Left renal pelvis (tissue), 4 donors: Measurements from ENCODE around the gene ANKIB1. TPM values are rescaled to one million over a fixed set of nuclear protein-coding genes. Genes with fewer than 3 reads are reported as not detected.

Experiments used
- DNase-seq, 4 donors: peaks; one replicate each; pipeline ENCODE4 v3.0.0-alpha.2; 2013; ENCODE audit warnings: low read depth in 4 of 4, low spot score in 3 of 4
- polyA plus RNA-seq, 4 donors: library from polyadenylated mRNA; unstranded; fragments of 120-200 nt; gene quantifications; one replicate each; pipeline ENCODE4 v1.2.1, GENCODE V29; 2013; ENCODE audit not compliant: insufficient read length in 4 of 4

The ANKIB1 gene
- polyA plus RNA-seq, 4 donors: 40.6 to 51.8 (median 44.8) TPM

DNA sequence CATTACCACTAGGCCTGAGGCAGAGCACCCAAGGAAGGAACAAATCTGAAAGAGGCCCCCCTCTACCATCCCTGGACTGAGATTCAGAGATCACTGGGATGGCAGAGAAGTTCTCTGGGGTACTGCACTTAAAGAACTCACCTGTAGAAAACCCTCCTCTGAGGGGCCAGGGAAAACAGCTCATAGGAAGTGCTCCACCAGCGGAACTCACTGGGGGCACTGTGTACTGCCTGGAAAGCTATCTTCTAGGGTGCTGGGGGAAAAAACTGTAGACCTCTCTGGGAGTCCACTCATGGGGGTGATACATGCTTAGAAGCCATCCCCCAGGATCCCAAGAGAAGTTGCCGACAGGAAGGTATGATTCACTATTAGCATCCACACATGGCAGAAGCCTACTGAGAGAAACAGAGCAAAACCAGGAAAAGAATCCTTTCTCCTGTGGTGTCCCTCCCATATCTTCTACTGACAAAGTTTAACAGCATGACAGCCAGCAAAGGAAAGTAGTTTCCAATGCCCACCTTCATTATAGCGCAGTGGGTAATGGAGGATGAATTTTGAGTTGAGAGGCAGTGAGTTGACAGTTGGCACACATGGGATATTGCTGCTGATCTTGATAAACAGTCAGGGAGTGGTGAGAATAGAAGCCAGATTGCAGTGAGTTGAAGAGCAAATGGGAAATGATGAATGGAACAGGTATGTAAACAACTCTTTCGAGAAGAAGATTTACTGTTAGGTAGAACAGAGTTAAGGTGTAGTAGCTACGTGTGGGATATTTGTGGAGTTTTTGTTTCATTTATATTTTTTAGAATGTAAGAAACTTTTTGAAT is 20.9 kb downstream of the ANKIB1 start:
- no peak for DNase-seq

DNA sequence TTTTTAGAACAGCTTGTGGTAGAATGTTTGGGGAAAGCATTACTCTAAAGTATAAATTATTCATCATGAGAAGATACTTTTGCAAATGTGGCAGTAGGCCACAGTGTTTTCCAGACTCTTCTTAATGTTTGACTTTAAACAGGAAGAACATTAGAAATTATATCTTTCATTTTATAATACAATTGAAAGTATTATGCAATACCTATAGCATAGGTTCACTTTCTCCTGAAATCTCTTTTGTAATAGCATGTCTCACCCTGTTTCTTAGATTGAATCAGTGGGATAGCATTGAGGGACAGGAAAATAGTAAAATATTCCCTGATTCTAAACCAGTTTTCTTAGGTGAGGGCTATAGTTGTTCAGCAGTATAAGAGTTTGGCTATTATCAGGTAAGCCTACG is 23.1 kb downstream of the ANKIB1 start:
- DNase-seq: no peak

DNA sequence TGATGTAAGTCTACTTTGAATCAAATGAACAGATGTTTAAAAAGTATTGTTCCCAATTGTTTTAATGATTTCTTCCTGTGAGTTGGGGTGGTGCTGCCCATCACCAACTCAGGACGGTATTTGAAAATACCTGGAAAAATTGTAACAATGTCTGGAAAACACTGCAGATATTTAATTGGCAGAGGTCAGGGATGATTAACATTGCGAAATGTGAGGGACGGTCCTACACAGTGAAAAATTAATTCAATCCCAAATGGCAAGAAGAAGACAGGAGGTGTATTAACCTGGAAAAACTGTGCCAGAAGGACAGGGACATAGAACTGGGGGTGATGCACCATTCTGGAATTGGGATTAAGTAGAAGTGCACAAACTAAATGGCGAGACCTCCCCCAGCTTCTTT is 29.6 kb downstream of the ANKIB1 start:
- DNase-seq: no peak

DNA sequence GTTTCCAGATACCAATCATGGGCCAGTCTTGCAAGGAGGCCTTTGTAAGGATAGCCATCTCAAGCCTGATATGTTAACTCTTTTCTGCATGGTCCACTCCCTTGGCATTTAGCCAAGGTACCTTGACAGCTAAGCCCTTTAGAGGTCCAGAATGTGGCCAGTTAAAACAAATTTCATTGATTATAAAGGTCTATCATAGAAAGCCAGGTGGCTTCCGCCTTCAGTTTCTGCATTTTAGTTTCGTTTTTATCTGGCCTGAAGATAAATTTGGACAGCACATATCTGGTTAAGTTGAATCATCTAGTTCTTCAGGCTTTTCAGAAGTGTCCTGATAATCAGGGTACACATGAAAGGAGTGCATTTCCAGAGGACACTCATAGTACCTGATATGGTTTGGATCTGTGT is 30.7 kb downstream of the ANKIB1 start:
- no peak for DNase-seq

DNA sequence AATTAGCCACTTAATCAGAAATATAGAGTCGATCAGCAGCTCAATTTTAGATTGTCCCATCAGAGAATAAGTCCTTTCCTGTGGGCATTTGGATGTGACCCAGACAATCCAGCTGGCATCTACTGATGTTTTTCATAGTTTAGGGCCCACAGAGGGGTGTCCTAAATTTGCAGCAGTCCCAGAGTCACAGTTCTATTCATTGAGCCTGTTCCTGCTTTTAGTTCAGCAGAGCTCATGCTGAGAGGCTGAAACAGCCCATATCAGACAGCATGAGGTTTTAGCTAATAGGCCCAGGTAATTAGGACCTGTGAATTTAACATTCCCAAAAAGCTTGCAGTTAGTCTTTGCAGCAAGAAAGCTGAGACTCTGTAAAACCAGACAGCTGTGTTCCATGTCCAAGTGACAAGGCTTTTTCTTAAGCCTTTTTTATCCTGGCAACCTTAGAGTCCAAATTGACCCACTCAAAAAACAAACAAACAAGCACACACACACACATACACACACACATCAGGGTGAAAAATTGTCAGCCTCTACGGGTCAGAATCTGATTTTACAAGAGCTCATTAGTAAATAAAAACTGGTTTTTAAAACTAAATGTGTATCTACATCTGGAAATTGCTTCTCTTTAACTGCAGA is 33.7 kb downstream of the ANKIB1 start:
- DNase-seq: no peak

DNA sequence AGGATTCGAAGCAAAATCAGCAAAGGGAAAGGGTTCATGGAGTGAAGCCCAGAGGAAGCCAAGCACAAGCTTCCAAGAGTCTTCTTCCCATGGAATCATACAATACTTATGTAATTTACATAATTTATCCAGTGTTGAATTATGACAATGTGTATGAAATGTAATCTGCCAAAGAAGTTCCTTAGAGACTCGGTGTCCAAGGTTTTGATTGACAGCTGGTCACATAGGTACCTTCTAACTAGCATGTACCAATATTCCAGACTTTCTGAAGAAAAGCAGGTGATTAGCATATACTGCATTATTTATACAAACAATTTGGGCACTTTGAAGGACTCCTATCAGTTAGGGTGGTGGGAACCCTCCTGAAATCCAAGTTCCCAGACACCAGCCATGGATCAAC is 35.3 kb downstream of the ANKIB1 start:
- no peak for DNase-seq

DNA sequence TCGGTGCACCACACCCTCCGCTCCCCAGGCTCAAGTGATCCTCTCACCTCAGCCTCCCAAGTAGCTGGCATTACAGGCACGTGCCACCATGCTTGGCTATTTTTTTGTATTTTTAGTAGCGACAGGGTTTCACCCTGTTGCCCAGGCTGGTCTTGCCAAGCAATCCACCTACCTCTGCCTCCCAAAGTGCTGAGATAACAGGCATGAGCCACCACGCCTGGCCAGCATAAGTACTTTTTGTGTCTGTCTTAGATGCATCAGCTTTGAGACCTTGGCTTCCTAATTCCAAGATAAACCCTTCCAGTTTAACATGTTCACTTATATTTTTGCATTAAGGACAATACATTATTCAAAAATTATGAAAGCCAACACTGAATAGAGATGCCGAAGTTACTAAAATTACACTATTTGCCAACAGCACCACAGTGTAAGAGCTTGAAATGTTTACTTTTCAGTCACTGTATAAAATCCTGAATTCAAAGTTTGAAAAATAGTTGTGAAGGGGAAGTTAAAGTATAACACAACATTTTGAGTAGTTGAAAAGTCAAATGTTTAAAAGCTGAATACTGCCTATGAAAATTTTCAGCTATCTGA is 36.5 kb downstream of the ANKIB1 start:
- DNase-seq: no peak

DNA sequence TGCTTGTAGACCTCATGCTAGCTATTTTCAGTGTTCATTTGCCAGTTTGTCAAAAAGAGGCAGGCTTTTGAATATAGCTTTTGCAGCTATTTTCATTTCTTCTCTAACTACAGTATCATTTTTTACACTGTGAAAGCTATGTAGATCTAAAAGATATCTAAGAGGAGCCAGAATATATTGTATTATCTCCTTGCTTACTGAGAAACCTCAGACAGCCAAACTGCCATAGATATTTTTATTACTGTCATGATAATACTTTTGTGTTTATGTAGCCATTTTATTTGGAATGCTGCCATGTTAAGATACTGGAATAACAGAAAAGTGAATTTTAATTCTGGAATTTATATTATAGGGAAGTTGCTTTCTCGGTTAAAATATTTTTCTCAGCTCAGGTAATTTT is 37.2 kb downstream of the ANKIB1 start:
- no peak for DNase-seq

DNA sequence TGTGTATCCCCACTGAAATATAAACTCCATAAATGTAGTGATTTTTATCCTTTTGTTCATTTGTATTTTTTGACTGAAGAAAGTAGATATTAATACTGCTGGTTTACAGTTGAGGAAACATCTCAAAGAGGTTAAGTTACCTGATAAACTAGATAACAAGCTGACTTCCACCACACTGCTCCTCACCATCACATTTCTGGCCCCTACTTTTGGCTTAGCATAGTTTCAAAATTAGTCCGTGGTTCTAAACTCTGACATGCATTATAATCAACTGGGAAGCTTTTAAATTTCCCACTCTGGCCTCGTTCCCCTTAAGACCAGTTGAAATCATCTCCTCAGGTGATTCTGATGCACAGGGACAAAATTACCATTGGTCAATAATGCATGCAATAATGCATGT is 43.5 kb downstream of the ANKIB1 start:
- DNase-seq: no peak

DNA sequence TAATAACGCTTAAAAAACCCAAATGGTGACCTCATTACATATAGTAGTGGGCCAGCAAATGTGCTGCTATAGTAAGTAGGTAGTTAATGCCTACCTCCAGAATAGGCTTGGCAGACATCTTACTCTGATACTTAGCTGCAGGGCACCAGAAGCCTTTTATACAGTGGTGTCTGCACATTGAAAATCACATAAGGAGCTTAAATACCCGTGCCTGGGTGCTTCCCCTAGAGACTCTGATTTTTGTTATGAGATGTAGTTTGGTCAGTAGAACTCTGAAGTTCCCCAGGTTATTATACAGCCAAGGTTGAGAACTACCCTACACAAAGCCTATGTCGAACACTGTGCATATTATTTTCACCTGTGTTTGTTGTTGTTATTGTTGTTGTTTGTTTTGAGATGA is 47.2 kb downstream of the ANKIB1 start:
- DNase-seq: no peak

DNA sequence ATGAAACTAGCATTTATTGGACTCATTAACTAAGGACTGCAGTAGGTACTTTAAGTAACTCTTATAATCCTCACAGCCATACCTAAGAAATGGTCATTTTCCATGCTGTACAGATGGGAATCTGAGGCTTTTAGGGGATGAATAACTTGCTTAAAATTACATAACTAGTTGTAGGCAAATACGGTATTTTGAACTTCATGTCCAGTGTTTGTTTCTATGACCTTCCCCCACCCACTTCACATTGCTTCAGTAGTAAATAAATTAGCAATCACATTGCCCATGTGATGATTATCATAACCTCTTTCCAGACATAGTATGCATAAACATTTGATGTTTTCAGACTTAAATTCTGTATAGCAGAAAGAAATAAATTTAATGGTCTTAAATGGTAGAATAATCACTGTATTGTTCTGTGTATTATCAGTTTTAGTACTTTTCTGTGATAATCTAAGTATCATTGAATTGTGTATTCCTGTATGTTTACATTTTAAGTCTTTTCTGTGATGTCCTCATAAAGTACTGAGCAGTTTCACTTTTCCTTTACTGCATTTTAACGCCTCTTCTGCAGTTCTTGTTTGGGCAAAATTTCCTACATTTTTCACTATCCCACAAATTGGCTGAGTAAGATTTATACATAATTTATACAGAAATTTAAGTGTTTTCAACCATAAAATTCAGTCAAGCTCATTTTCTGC is 48.3 kb downstream of the ANKIB1 start:
- DNase-seq: no peak

DNA sequence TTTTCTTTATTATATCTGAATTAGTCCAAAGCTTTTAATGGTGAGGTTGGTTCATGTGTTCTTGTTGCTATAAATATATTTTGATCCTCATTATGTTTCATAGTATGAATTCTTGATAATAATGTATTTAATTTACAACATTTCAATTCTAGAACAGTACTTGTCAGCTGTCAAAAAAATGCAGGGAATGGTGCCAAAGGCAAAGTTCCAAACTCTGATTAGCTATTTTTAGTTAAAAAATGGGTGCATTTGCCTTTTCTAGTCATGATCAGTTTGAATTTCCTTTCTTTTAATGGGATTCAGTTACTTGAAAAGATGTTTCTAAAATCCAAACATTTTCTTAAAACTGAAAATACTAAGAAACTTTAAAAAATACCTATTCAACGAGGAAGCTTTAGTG is 49.6 kb downstream of the ANKIB1 start:
- DNase-seq: no peak

DNA sequence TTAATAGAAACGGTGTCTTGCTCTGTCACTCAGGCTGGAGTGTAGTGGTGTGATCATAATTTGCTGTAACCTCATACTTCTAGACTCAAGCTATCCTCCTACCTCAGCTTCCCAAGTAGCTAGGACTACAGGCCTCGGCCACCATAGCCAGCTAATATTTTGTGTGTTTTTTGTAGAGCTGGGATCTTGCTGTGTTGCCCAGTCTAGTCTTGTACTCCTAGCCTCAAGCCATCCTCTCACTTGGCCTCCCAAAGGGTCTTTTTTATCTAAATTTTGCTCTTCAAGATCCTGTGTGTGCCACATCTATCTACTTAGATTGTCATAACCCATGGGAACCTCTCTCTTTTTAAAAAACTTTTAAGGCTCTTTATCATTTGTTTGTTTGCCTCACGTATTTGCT is 50.5 kb downstream of the ANKIB1 start:
- DNase-seq: no peak

DNA sequence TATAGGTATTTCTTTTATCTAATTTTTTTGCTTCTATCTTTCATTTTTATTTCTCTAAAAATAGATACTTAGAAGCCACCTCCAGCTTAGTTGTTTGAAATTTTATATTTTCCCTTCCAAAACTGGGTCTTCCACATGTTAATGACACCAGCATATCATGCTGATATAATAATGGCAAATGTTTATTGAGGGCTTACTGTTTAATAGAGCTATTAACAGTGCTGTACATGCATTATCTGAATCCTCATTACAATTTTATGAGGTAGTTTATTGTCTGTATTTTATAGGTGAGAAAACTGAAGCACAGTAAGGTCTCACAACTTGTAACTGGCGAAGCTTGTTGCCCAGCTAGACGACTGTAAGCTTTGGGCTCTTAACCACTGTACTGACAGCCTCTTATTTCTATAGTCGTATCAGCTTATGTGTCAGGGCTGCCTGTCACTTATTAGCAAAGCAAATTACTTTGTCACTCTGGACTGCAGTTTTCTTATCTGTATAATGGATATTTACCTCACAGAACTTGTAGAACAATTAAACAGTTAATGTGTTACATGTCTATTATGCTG is 51.2 kb downstream of the ANKIB1 start:
- no peak for DNase-seq

DNA sequence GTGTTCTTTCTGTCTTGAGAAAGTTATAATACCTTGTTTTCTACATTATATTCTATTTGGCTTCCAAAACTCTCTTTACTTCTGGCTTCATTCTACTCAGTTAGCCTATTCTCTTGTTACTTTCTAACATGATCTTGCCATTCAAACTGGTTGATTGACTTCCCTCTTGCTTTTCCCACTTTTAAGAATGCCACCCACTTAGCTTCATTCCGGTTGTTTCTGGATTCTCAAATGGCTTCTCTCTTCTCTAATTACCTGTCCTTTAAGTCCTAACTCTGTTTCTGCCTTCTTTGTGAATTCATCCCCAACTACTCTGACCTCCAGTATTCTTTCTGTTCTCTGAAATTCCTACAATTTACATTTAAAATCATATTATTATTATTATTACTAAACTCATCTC is 52.0 kb downstream of the ANKIB1 start:
- DNase-seq: no peak

DNA sequence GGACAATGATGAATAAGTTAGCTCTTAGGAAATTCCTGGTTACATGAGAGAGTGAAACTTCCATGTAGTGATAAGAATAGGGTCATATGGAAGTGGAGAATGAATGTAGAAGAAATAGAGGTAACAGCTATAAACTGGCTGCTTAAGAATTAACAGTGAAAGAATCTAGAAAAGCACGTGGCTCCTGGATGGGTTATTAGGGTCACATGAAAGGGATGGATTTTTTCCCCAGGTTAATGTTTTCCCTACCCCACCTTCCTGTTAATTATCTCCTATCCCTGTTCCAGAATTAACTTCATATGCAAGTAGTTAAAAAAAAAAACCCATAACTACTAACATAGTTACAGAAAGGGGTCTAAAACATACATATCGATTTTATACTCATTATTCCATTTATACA is 58.0 kb downstream of the ANKIB1 start:
- DNase-seq: no peak

DNA sequence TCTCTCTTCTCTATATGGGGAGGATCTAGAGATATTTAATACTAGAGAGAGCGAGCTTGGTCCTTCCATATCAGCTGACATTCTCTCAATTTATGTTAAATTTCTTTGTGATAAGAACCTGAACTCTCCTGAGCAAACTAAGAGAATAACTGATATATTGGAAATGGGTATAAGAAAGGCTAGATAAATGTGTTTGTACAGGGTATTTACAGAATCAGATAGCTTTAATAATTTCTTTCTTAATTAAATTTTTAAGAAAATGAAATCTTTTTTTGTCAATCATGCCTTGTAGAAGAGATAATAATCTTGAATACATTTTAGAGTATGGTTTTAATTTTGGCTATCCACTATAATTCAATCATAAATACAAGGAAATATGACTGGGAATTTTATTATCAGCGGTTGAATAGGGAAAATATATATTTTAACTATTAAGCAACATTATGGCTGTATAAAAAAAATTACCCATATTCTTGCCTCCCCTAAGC is 58.7 kb downstream of the ANKIB1 start:
- DNase-seq: no peak

DNA sequence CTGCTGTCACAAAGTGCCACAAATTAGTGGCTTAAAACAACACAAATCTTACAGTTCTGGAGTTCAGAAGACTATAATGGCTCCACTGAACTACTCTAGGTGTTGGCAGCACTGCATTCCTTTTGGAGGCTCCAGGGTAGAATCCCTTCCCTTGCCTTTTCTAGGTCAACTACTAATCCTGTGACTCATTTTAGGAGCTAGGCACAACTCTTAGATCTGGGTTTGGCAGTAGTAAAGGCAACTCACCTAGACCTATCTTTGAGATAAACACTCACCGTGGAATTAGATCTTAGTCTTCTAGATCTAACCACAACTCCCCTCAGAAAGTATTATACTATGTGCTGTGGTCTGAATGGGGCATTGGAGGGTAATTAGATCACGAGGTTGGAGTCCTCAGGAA is 60.4 kb downstream of the ANKIB1 start:
- no peak for DNase-seq

DNA sequence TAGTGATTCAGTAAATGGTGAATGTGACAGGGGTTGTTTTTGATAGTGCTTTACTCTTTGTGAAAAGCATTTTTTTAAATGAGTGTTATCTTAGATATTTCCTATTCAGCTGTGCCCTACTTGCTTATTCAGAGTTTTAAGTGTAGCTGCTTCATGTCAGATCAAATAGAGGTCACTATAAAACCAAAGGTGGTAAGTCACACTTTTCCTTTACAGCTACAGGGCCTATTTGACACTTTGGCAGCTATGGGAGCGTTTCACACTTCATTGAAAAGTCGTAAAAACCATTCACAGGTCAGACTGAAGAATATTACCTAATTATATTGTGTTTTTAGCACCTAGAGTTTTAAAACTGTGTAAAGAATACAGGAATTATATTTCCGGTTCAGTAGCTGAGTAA is 67.3 kb downstream of the ANKIB1 start:
- no peak for DNase-seq

DNA sequence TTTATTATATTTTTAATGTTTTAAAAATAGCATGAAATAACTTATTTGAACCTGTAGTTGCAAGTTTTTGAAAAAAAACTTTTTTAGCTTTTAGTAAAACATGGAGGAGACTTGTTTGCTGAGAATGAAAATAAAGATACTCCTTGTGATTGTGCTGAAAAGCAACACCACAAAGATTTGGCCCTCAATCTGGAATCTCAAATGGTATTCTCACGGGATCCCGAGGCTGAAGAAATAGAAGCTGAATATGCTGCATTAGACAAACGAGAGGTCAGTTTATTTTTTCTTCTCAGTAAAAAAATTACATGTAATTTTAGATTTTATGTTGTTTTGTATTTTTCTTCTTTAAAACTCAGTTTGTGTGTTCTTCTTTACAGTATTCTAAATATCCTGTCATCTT is 73.5 kb downstream of the ANKIB1 start:
- DNase-seq: no peak

DNA sequence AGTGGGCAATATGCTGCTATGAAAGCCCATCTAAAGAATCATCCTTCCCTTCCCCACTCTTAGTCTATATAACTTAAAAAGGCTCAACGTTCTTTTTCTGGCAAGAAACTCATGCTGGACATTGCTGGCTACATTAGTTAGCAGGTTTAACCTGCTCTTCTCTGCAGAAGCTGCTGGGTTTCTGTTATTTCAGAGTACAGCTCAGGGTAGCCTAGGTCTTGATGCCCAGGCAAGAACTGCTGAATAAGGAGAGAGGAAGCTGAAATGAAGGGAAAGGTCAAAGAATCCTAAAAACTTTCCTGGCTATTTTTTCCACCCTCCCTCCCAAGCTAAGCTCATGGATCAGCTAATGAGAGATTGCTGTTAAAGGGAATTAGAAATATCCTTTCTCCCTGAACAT is 79.4 kb downstream of the ANKIB1 start:
- no peak for DNase-seq
